Hepatocyte (in vitro differentiated cells): ENCODE data around the gene P3H4.

ENCODE experiments used
- CTCF ChIP-seq: fragments of 200-600 bp; sonication (generic); IDR thresholded peaks from 2 replicates; pipeline ENCODE4 v1.5.1; 2016; ENCODE audit warnings: antibody characterized with exemption, mild to moderate bottlenecking; ENCODE audit not compliant: poor library complexity
- EZH2phosphoT487 ChIP-seq: fragments of 200-600 bp; sonication (generic); IDR thresholded peaks from one replicate; pipeline ENCODE4 v1.6.1; 2018; ENCODE audit warnings: antibody characterized with exemption, mild to moderate bottlenecking, low read depth, moderate library complexity; ENCODE audit not compliant: unreplicated experiment, severe bottlenecking

- no peak for TF ChIP-seq CTCF
- TF ChIP-seq EZH2phosphoT487, result no peak
Measured at GRCh38 chr17:41772218-41772585, 39.5 kb downstream of the P3H4 start.
